Upper lobe of right lung (tissue), 1 donor: ENCODE data around the gene RBM22. TPM values are rescaled to one million over a fixed set of nuclear protein-coding genes. Genes with fewer than 3 reads are reported as not detected.
A peak's percentile ranks its signal among the peaks of the same experiment; 100 is the strongest.

Experiments used
- ATAC-seq: fragments of 200-7000 bp; cut with Tn5 transposase; one replicate; pipeline ENCODE4 v1.9.1; 2020; ENCODE audit warnings: mild to moderate bottlenecking, moderate library complexity
- DNase-seq: peaks from one replicate; pipeline ENCODE4 v3.0.0-alpha.2; 2020
- H3K27ac ChIP-seq: fragments of 200-600 bp; one replicate; pipeline ENCODE4 v1.8.0; 2022
- H3K27me3 ChIP-seq: fragments of 200-600 bp; one replicate; pipeline ENCODE4 v1.8.0; 2022; ENCODE audit warnings: mild to moderate bottlenecking
- H3K36me3 ChIP-seq: fragments of 200-600 bp; one replicate; pipeline ENCODE4 v1.8.0; 2022
- H3K4me1 ChIP-seq: fragments of 200-600 bp; one replicate; pipeline ENCODE4 v1.8.0; 2022
- H3K4me3 ChIP-seq: fragments of 200-600 bp; one replicate; pipeline ENCODE4 v1.8.0; 2022; ENCODE audit warnings: mild to moderate bottlenecking
- H3K9me3 ChIP-seq: fragments of 200-600 bp; one replicate; pipeline ENCODE4 v1.8.0; 2022
- CTCF ChIP-seq: fragments of 200-600 bp; IDR thresholded peaks from one replicate; pipeline ENCODE4 v1.8.0; 2022; ENCODE audit warnings: antibody characterized with exemption
- intact Hi-C: fragments of 100-400 bp; cut with DNase I; formaldehyde crosslinking; loops from one replicate; pipeline ENCODE4 v1.11.0; 2022
- total RNA-seq: library from RNA; stranded (reverse); fragmentation: NEBNext Ultra II Directional; extraction: Animal tissue kit (Norgen Biotek cat#: 25700); gene quantifications from one replicate; pipeline ENCODE4 v1.2.1, GENCODE V29; 2021
- donor health status: DM: no; HTN: yes; CAD: no; lungs with severe emphysema.

RBM22 gene
- total RNA-seq, 1 donor from 2014 or later, result 51.2 TPM

- Histone ChIP-seq H3K27ac (no peak overlapping the region), H3K4me1 (peaks cover 2% of the 10 kb centered on the region), H3K36me3 (no peaks in the 10 kb centered on the region), H3K9me3 (no peaks in the 10 kb centered on the region), H3K4me3 (no peak overlapping the region), H3K27me3 (no peaks in the 10 kb centered on the region)
- no peak for DNase-seq
- intact Hi-C loops, result no loop called here
- ATAC-seq, result no peak
- no peak for TF ChIP-seq CTCF
Observed at GRCh38 chr5:150663936-150664335, 36.9 kb downstream of the RBM22 start.

GRCh38 chr5:150662731-150663516, 37.9 kb downstream of the RBM22 start:
- no peak overlapping the region for H3K27ac ChIP-seq
- no peak for ATAC-seq
- peaks cover 4% of the 10 kb centered on the region for H3K4me1 ChIP-seq
- intact Hi-C loops, result no loop called here
- no peak for TF ChIP-seq CTCF
- no peaks in the 10 kb centered on the region for H3K27me3 ChIP-seq
- no peaks in the 10 kb centered on the region for H3K9me3 ChIP-seq
- peak; percentile 35 for DNase-seq
- no peak overlapping the region for H3K4me3 ChIP-seq
- no peaks in the 10 kb centered on the region for H3K36me3 ChIP-seq

- TF ChIP-seq CTCF, result no peak
- ATAC-seq, result no peak
- Histone ChIP-seq H3K36me3 (no peaks in the 10 kb centered on the region), H3K27me3 (no peaks in the 10 kb centered on the region), H3K4me3 (no peak overlapping the region), H3K9me3 (no peaks in the 10 kb centered on the region), H3K4me1 (peaks cover 10% of the 10 kb centered on the region), H3K27ac (no peak overlapping the region)
- intact Hi-C loops, result no loop called here
- no peak for DNase-seq
Observed at GRCh38 chr5:150661821-150662596, 38.9 kb downstream of the RBM22 start.

- ATAC-seq, result no peak
- no peak for TF ChIP-seq CTCF
- Histone ChIP-seq H3K4me3 (no peak within 1 kb of the TSS), H3K27me3 (no peaks in the 10 kb centered on the region), H3K9me3 (no peaks in the 10 kb centered on the region), H3K4me1 (peaks cover 16% of the 10 kb centered on the region), H3K36me3 (no peaks in the 10 kb centered on the region), H3K27ac (no peak within 1 kb of the TSS)
- DNase-seq, result no peak
- intact Hi-C loops, result no loop called here
Observed at GRCh38 chr5:150661086-150661485, 39.8 kb downstream of the RBM22 start, which contains the start of gene MYOZ3. Gene MYOZ3 (plus strand): TSS chr5:150661251. CDS start chr5:150662942, 1,691 bp downstream.

- Histone ChIP-seq H3K36me3 (no peaks in the 10 kb centered on the region), H3K9me3 (no peaks in the 10 kb centered on the region), H3K27me3 (no peaks in the 10 kb centered on the region), H3K27ac (no peak overlapping the region), H3K4me1 (peaks cover 18% of the 10 kb centered on the region), H3K4me3 (no peak overlapping the region)
- ATAC-seq (peak; percentile 40), DNase-seq (no peak)
- intact Hi-C loops, result no loop called here
- TF ChIP-seq CTCF, result no peak
Observed at GRCh38 chr5:150660108-150660831, 40.6 kb downstream of the RBM22 start.
